HG03066 (cell line): ENCODE results near the gene ARFIP1.
"Not testable (repeated sequence)": the region's sequence is repeated elsewhere in the genome, so short reads cannot be mapped to it uniquely, and the experiment has no call there.

ENCODE experiments used
- ATAC-seq: cut with Tn5 transposase; IDR thresholded peaks from one replicate; pipeline ENCODE4 v1.9.1; 2021; ENCODE audit warnings: low read depth; ENCODE audit not compliant: unreplicated experiment

ARFIP1 gene, protein sequence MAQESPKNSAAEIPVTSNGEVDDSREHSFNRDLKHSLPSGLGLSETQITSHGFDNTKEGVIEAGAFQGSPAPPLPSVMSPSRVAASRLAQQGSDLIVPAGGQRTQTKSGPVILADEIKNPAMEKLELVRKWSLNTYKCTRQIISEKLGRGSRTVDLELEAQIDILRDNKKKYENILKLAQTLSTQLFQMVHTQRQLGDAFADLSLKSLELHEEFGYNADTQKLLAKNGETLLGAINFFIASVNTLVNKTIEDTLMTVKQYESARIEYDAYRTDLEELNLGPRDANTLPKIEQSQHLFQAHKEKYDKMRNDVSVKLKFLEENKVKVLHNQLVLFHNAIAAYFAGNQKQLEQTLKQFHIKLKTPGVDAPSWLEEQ

DNA sequence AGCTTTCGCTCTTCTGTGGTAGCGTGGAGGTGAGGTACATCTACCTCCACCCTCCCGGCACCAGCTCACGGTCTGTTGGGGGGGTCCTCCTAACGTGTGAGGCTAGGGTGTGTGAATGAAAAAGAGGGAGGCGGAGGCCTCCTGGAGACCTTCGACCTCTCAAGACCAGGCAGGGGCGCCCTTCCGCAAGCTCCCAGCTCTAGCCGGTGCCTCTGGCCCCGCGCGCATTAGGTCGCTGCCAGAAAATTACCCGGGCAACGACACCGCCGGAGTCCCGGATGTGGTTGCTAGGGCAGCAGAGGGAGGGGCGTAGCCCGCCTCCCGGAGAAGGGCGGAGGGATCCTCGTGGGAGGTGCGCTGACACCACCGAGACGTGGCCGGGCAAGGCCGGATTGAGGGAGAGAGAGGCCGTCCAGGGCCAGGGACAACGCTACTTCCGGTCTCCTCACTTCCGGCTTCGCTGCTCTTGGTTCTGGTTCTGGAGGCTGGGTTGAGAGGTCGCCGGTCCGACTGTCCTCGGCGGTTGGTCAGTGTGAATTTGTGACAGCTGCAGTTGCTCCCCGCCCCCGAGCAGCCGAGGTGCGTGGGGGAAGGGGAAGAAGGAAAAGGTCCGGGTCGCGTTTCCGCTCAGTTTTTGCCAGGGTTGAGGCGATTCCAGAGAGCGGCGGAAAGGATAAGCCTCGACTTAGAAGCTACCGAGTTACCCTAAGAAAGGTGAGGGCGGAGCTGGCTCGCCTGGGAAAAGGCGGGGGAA, at the start of gene ARFIP1, which contains the start of gene TIGD4:
TSS of gene ARFIP1 (plus strand) at position 442 of the 754 bp plus-strand sequence. CDS start 49,680 bp downstream, outside the sequence.
TSS of gene TIGD4 (minus strand) at position 218 of the 754 bp plus-strand sequence. CDS start 8,726 bp downstream, outside the sequence.
- peak; percentile 93 for ATAC-seq

DNA sequence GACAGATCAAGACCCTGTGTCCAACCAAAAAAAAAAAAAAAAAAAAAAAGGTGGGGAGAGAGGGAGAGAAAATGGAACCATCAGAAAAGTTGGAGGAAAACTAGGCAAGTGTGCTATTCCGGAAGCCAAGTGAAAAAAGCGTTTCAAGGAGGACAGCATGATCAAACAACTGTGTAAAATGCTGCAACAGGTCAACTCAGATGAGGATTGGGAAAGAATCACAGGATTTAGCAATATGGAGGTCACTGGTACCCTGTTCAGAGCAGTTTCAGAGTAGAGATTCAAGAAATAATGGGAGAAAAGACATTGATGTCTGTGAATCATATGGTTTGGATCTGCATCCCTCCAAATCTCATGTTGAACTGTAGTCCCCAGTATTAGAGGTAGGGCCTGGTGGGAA, 47.8 kb upstream of the ARFIP1 start:
- no peak for ATAC-seq

DNA sequence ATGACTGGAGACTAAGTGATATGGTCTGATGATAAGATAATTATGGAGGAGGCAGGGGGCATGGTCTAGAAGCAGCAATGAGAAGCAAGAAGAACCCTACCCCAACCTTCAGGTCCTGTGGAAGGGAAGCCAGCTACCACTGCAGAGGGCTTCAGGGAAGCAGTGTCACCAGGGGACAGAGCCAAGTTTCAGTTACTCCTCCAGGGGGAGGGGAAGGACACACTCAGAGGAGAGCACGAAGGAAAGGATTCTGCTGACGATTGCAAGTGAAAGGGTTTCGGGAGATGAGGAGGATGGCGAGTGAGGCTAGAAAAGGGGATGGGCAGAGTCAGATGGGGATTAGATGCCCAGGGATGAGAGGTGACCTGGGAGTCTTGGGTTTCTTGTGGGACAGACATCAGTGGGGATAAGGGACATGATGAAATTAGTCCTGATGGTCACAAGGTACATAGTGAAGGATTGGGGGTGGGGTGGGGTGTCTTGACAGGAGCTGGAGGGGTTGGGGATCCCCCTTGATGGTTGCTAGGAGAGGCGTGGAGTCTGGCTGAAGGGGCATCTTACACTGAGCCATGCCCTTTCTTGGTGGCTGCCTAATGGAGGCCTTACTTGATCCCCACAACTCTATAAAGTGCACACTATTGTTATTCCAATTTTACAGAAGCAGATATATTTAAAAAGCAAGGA, 45.6 kb upstream of the ARFIP1 start:
- no peak for ATAC-seq

DNA sequence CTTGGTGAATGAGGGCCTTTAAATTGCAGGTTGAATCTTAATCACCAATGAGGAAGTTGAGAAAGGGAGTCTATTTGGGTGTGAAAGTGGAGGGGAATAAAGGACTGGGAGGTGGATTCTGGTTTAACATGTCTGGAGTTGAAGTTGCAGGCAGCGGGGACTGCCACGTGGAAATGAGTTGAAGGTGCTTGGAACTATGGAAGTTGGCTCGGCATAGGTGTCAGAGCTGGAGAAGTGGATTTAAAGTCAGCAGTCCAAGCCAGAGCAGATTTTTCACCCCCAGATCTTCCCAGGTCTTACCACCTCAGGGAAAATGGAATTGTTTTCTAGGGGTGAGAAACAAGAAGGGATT, 45.1 kb upstream of the ARFIP1 start:
- no peak for ATAC-seq

GRCh38 chr4:152735396-152735859, 44.3 kb upstream of the ARFIP1 start:
- no peak for ATAC-seq

- no peak for ATAC-seq
Observed at GRCh38 chr4:152735906-152736305, 43.8 kb upstream of the ARFIP1 start.

GRCh38 chr4:152738827-152739226, 40.9 kb upstream of the ARFIP1 start:
- no peak for ATAC-seq

GRCh38 chr4:152747444-152747843, 32.3 kb upstream of the ARFIP1 start:
- ATAC-seq, result no peak

DNA sequence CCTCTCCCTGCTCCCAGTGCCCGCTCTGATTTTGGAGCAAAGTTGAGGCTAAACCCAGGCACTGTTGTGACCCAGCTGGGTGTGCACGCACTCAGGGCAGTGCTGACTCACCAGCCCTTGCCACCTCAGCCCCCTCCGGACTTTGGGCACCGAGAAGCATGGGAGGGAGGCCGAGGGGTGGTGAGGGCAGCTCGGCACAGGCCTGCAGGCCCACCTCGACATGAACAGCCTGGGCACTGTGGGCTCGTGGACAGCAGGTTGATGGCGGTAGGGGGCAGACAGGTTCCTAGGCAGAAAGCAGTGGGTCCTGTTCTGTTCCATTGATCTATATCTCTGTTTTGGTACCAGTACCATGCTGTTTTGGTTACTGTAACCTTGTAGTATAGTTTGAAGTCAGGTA, 31.1 kb upstream of the ARFIP1 start:
- no peak for ATAC-seq

DNA sequence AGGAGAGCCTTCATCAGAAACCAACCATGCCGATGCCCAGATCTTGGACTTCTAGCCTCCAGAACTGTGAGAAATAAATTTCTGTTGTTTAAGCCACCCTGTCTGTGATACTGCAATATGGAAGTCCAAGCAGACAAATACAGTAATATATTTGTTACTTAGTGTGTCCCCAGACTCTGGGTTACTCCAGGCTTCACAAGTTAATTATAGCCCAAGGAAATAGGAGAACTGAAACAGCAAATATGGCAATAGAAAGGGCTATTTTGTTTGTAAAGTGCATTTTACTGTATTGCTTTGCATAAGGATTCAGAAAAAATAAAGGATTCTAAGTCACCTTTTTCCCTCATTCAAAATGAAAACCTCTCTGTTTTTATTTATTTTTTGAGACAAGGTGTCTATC, 16.0 kb upstream of the ARFIP1 start:
- ATAC-seq, result no peak

DNA sequence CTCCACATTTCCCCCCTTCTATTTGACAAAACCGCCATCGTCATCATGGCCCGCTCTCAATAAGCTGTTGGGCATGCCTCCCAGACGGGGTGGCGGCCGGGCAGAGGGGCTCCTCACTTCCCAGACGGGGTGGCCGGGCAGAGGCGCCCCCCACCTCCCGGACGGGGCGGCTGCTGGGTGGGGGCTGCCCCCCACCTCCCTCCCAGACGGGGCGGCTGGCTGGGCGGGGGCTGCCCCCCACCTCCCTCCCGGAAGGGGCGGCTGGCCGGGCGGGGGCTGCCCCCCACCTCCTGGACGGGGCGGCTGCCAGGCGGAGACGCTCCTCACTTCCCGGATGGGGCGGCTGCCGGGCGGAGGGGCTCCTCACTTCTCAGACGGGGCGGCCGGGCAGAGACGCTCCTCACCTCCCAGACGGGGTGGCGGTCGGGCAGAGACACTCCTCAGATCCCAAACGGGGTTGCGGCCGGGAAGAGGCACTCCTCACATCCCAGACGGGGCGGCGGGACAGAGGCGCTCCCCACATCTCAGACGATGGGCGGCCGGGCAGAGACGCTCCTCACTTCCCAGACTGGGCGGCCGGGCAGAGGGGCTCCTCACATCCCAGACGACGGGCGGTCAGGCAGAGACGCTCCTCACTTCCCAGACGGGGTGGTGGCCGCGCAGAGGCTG, 14.6 kb upstream of the ARFIP1 start:
- ATAC-seq, result not testable (repeated sequence)

DNA sequence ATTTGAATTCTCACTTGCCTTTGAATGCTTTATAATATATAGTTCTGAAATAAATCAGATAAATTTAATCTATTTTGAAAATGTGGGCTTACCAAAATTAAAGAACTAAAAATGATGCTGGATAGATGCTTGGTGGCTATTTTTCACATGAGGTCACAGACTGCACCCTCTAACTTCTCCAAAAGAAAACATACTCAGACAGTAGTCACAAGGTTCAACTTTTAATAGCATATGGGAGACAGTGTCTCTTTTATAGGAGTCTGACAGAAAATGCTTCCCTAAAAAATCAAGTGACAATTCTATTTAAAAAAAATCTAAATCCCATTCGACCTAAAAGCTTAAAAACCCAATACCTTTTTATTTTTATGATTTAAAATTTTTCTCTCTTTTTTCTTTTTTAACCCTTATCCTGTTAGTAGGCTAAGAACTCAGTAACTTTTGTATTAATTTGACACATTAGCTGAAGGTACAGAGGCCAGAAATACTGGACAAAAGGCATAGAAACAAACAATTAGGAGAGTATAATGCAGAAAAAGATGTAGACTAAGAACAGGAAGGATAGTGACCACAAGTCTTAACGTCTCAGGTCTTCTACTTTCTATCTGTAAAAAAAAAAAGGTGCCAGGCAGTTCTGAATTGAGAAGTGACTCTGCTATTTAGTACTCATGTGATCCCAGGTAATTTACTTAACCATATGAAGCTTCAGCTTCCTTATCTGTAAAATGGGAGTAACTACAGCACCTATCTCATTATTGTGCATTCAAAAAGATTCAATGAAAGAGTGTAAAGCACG, 7.8 kb upstream of the ARFIP1 start:
- ATAC-seq, result peak; percentile 77

- no peak for ATAC-seq
Observed at GRCh38 chr4:152773339-152773738, 6.4 kb upstream of the ARFIP1 start.

DNA sequence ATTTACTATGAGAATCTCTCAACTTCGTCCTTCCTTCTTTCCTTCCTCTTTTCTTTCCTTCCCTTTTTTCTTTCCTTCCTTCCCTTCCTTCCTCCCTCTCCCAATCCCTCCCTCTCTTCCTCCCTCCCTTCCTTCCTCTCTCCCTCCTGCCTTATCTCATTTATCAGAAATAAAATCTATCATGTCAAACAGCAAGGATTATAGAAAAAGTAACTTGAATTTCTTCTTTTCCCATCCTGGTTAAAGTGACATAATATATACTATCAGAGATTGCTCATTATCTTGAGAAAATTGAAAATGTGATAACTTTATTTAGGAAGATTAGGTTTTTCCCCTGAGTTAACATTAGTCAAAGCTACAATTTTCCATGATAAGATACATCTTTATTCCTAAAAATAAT, 5.8 kb upstream of the ARFIP1 start:
- no peak for ATAC-seq

DNA sequence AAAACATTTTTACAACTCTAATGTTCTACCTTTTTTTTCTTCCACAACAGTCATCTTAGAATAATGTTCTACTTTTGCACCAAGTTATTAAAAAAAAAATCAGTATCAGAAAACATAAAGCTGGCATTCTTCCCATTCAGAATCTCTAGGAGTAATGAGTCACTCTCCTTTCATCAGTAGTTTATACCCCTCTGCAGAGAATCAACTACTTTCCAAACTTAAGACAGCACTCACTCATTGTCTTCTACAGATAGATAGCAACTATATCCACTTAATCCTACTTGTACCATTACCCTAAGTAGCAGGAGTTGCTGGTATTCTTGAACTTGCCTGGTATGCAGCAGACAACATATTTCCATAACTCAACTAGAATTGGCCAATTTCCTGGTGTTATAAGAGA, 3.4 kb upstream of the ARFIP1 start:
- no peak for ATAC-seq

DNA sequence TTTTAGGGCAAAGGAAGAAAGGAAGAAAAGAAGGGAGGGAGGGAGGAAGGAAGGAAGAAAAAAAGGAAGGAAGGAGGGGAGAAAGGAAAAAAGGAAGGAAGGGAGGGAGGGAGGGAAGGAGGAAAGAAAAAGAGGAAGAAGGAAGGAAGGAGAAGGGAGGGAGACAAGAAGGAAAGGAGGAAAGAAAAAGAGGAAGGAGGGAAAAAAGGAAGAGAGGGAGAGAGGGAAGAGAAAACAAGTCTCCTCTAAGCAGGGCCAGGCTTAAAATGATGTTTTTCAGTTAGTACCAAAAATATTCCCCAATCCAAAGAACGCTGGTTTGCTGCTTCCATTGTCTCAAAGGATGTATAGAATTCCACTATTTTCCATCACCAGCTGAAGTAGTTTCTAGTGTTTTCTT, 2.3 kb upstream of the ARFIP1 start:
- ATAC-seq, result no peak

DNA sequence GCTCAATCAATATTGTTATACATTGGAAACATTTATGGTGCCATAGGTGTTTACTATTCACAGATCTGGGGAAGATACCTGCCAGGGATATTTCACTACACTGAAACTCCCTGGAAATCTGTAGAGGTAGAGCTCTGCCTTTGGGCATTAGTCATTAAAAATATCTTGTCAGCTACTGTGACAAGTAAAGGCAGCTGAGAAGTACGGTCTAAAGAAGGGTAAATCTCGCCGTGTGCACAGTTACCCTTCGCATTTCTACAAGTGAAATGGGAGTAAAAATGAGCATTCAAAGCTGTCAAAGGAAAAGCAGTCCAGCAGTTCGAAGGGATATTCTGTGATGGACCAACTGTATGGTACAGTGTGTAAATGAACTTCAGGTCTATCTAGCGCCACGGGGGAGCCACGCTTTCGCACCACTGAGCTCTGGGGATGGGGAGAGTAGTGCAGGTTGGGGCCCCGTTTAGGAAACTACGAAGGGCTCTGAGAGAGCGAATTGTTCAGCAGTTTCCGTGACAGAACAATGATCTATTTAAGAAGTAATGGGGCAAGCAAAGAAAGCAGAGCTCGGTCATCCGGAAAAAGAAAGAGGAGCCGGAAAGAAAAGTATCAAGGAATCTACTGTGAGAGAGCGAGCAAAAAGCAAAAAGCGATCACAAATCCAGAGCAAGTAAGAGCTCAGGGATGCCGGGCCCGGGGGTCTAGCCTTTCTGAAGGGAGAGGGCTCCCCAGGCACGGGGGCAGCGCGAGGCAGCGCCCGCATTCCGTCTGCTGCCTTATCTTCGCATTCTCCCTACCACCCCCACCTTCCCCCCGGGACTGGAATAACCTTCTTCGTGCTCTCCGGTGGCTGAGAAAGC, 870 bp upstream of the ARFIP1 start:
- no peak for ATAC-seq

DNA sequence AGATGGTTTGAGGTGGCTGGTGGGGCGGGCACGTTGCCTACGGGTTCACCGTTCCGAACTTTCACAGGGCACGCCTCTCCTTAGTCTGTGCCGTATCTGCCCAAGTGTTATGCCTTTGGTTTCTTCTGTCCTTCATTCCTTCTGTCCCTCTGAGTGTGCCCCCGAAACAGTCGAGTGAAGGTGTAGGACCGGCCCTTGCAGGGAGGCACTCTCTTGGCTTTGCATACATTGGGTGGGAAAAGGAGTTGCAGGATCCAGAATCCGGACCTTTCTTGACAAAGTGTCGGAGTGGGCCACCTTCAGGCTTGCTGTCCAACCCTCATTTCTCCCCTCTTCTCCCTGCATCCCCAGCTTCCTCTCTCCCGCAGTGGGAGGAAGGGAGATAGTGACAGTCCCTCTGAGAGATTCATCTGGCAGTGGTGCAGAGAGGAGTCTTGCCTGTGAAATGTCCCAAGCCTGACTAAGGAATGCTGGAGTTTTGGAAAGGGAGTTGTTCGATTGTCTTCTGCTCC, 569 bp downstream of the ARFIP1 start:
- no peak for ATAC-seq
